Measurements from ENCODE around the gene DNA2. TPM values are rescaled to one million over a fixed set of nuclear protein-coding genes. Genes with fewer than 3 reads are reported as not detected.
"Not testable (repeated sequence)": the region's sequence is repeated elsewhere in the genome, so short reads cannot be mapped to it uniquely, and the experiment has no call there.

The DNA2 gene
- total RNA-seq, 1 experiment from 2014 or later: 43.4 TPM

GRCh38 chr10:68469838-68470237 is 1.9 kb downstream of the DNA2 start:
- no peak overlapping the region for H2BK120ac ChIP-seq (ENCODE audit: low read depth, low read length, poor library complexity, severe bottlenecking)
- peak overlapping the region; percentile 95 to 98 for H3K4me3 Mint-ChIP-seq
- no peak overlapping the region for H4K5ac ChIP-seq (ENCODE audit: insufficient read length, low read depth, low read length)
- H3K4me1 ChIP-seq (ENCODE audit: insufficient read depth, low read length): no peaks in the 10 kb centered on the region
- no peak overlapping the region for H3K9ac ChIP-seq (ENCODE audit: extremely low read depth, insufficient read length, low read length)
- H3K27me3 ChIP-seq (ENCODE audit: insufficient read depth, low read length): no peaks in the 10 kb centered on the region
- H3K18ac ChIP-seq (ENCODE audit: insufficient read length, low read depth, low read length): no peak overlapping the region
- TF ChIP-seq CTCF (conservative IDR thresholded peaks at IDR 0.05): no peak
- H2BK20ac ChIP-seq (ENCODE audit: low read depth, low read length, poor library complexity, severe bottlenecking): no peak overlapping the region
- no peak overlapping the region for H3T11ph ChIP-seq (ENCODE audit: low read length)
- no peak for DNase-seq
- H3K4me1 Mint-ChIP-seq: peaks cover 21% of the 10 kb centered on the region in 2 experiments
- no peak overlapping the region for H3K23ac ChIP-seq (ENCODE audit: insufficient read length, low read depth, low read length)
- no peaks in the 10 kb centered on the region for H3K9me3 Mint-ChIP-seq
- no peak overlapping the region for H2BK5ac ChIP-seq (ENCODE audit: insufficient read length, low read length)
- H2AFZ ChIP-seq (ENCODE audit: low read length): no peak overlapping the region
- H3K9me3 ChIP-seq (ENCODE audit: control insufficient read depth, low read depth, low read length): no peaks in the 10 kb centered on the region
- no peak overlapping the region for H4K91ac ChIP-seq (ENCODE audit: insufficient read length, low read depth, low read length)
- no peak overlapping the region for H3K4ac ChIP-seq (ENCODE audit: low read depth, low read length)
- H3K79me2 ChIP-seq (ENCODE audit: insufficient read depth, low read length): peaks cover 13% of the 10 kb centered on the region; the same call in 1 of the 2 replicates
- H3K23me2 ChIP-seq (ENCODE audit: insufficient read length, low read depth, low read length, poor library complexity, severe bottlenecking): no peaks in the 10 kb centered on the region
- WGBS (ENCODE audit: extremely low coverage, insufficient read length, low lambda C conversion rate): no CpG with 5 or more reads among the region's 4 CpGs
- no peaks in the 10 kb centered on the region for H3K79me1 ChIP-seq (ENCODE audit: insufficient read depth, low read depth, low read length, poor library complexity, severe bottlenecking)
- H3K36me3 Mint-ChIP-seq (ENCODE audit: insufficient read depth in 1 of 3, low read depth in 3 of 3): peaks cover 24 to 52% (median 51%) of the 10 kb centered on the region in 3 experiments; a peak in 6 of 7 replicates
- H3K27ac ChIP-seq (ENCODE audit: insufficient read length, low read depth, low read length): no peak overlapping the region
- no peak overlapping the region for H4K8ac ChIP-seq (replicated peaks; ENCODE audit: insufficient read length, low read depth, low read length)
- no peak overlapping the region for H3K56ac ChIP-seq (ENCODE audit: insufficient read length, low read depth, low read length)
- no peak overlapping the region; a peak in 1 of 7 replicates for H3K27ac Mint-ChIP-seq
- H3K4me2 ChIP-seq (ENCODE audit: insufficient read depth, insufficient read length, low read length): no peak overlapping the region
- H2AK5ac ChIP-seq (ENCODE audit: insufficient read length, low read length): no peak overlapping the region
- H2BK12ac ChIP-seq (ENCODE audit: insufficient read length, low read depth, low read length): no peak overlapping the region
- peaks cover 3% of the 10 kb centered on the region for H3K27me3 Mint-ChIP-seq (ENCODE audit: low read depth)
- H2BK15ac ChIP-seq (ENCODE audit: low read depth, low read length): no peak overlapping the region
- H4K20me1 ChIP-seq (ENCODE audit: control insufficient read depth, insufficient read depth, insufficient read length): no peaks in the 10 kb centered on the region
- no peak overlapping the region for H3K14ac ChIP-seq (ENCODE audit: insufficient read depth, low read length)

- H3K9ac ChIP-seq (ENCODE audit: extremely low read depth, insufficient read length, low read length); H3K18ac ChIP-seq (ENCODE audit: insufficient read length, low read depth, low read length); H3K14ac ChIP-seq (ENCODE audit: insufficient read depth, low read length); H3K4me1 Mint-ChIP-seq; H2BK120ac ChIP-seq (ENCODE audit: low read depth, low read length, poor library complexity, severe bottlenecking); DNase-seq; H3K23ac ChIP-seq (ENCODE audit: insufficient read length, low read depth, low read length); H4K91ac ChIP-seq (ENCODE audit: insufficient read length, low read depth, low read length); H2BK20ac ChIP-seq (ENCODE audit: low read depth, low read length, poor library complexity, severe bottlenecking); H3K27me3 Mint-ChIP-seq (ENCODE audit: low read depth); H3K56ac ChIP-seq (ENCODE audit: insufficient read length, low read depth, low read length); H3K27ac ChIP-seq (ENCODE audit: insufficient read length, low read depth, low read length); H4K8ac ChIP-seq (replicated peaks; ENCODE audit: insufficient read length, low read depth, low read length); H3K9me3 ChIP-seq (ENCODE audit: control insufficient read depth, low read depth, low read length); H2BK12ac ChIP-seq (ENCODE audit: insufficient read length, low read depth, low read length); H3K27ac Mint-ChIP-seq; H2BK5ac ChIP-seq (ENCODE audit: insufficient read length, low read length); H3K79me1 ChIP-seq (ENCODE audit: insufficient read depth, low read depth, low read length, poor library complexity, severe bottlenecking); H2AK5ac ChIP-seq (ENCODE audit: insufficient read length, low read length); H3K4me2 ChIP-seq (ENCODE audit: insufficient read depth, insufficient read length, low read length); H2AFZ ChIP-seq (ENCODE audit: low read length); H3K9me3 Mint-ChIP-seq; H3T11ph ChIP-seq (ENCODE audit: low read length); H3K23me2 ChIP-seq (ENCODE audit: insufficient read length, low read depth, low read length, poor library complexity, severe bottlenecking); H2BK15ac ChIP-seq (ENCODE audit: low read depth, low read length); H3K27me3 ChIP-seq (ENCODE audit: insufficient read depth, low read length); H4K5ac ChIP-seq (ENCODE audit: insufficient read length, low read depth, low read length); H3K4ac ChIP-seq (ENCODE audit: low read depth, low read length); H3K4me1 ChIP-seq (ENCODE audit: insufficient read depth, low read length); H3K4me3 Mint-ChIP-seq; H3K79me2 ChIP-seq (ENCODE audit: insufficient read depth, low read length); H4K20me1 ChIP-seq (ENCODE audit: control insufficient read depth, insufficient read depth, insufficient read length): not testable (repeated sequence)
- no CpG with 5 or more reads among the region's 4 CpGs for WGBS (ENCODE audit: extremely low coverage, insufficient read length, low lambda C conversion rate)
- H3K36me3 Mint-ChIP-seq (ENCODE audit: insufficient read depth in 1 of 3, low read depth in 3 of 3): peaks cover 52 to 91% (median 88%) of the 10 kb centered on the region in 3 experiments; a peak in 6 of 7 replicates
These were observed 7.0 kb downstream of the DNA2 start for GRCh38 chr10:68464729-68465128.

All from H9 (cell line).